Measurements from ENCODE around the gene CYP4F22. TPM values are rescaled to one million over a fixed set of nuclear protein-coding genes. Genes with fewer than 3 reads are reported as not detected.

The CYP4F22 gene
- total RNA-seq, 1 donor = not detected

- no peak overlapping the region for H3K4me3 ChIP-seq (ENCODE audit: low read depth, low read length)
- TF ChIP-seq, protein P1, sequence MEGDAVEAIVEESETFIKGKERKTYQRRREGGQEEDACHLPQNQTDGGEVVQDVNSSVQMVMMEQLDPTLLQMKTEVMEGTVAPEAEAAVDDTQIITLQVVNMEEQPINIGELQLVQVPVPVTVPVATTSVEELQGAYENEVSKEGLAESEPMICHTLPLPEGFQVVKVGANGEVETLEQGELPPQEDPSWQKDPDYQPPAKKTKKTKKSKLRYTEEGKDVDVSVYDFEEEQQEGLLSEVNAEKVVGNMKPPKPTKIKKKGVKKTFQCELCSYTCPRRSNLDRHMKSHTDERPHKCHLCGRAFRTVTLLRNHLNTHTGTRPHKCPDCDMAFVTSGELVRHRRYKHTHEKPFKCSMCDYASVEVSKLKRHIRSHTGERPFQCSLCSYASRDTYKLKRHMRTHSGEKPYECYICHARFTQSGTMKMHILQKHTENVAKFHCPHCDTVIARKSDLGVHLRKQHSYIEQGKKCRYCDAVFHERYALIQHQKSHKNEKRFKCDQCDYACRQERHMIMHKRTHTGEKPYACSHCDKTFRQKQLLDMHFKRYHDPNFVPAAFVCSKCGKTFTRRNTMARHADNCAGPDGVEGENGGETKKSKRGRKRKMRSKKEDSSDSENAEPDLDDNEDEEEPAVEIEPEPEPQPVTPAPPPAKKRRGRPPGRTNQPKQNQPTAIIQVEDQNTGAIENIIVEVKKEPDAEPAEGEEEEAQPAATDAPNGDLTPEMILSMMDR (IDR thresholded peaks at IDR 0.05; ENCODE audit: insufficient read depth, low read length) = no peak
- no peak for DNase-seq (ENCODE audit: low read depth)
These were observed 68.3 kb downstream of the CYP4F22 start for GRCh38 chr19:15576526-15577156.

DNA sequence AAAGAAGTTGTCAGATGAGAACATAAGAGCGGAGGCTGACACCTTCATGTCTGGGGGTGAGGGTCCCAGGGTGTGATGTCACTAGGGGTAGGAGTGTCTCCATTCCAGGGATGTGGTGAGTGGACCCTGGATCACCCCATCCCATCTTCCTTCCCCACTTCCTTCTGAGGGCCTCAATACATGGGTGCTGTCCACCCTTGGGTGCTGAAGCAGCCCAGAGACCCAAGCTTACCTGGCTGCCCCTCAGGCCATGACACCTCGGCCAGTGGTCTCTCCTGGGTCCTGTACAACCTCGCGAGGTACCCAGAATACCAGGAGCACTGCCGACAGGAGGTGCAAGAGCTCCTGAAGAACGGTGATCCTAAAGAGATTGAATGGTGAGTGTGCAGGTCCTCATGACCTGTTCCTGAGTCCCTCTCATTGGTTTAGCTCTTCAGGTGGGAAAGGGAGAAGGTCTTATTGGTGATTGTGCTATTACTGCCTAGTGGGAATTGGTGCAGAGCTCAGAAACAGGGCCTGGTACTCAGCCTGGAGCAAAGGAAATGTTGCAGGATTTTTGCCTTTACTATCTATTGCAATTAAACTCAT is 69.0 kb downstream of the CYP4F22 start:
- DNase-seq (ENCODE audit: low read depth) = no peak
- H3K4me3 ChIP-seq (ENCODE audit: low read depth, low read length) = no peak overlapping the region
- TF ChIP-seq, protein P1 (IDR thresholded peaks at IDR 0.05; ENCODE audit: insufficient read depth, low read length) = no peak

DNA sequence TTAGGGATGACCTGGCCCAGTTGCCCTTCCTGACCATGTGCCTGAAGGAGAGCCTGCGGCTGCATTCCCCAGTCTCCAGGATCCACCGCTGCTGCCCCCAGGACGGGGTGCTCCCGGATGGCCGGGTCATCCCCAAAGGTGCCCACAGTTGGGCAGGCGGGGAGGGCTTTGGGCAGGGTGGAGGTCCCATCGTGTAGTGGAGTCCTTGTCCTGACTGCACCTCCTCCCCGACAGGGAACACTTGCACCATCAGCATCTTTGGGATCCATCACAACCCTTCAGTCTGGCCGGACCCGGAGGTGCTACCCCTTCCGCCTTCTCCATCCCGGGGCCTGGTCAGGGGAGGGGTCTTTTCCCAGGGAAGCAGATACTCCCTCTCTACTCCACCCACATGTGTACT is 75.0 kb downstream of the CYP4F22 start:
- no peak overlapping the region for H3K4me3 ChIP-seq (ENCODE audit: low read depth, low read length)
- DNase-seq (ENCODE audit: low read depth) = no peak
- TF ChIP-seq, protein P1 (IDR thresholded peaks at IDR 0.05; ENCODE audit: insufficient read depth, low read length) = no peak

GRCh38 chr19:15584095-15584494 is 75.8 kb downstream of the CYP4F22 start:
- TF ChIP-seq, protein P1 (IDR thresholded peaks at IDR 0.05; ENCODE audit: insufficient read depth, low read length) = no peak
- DNase-seq (ENCODE audit: low read depth) = no peak
- H3K4me3 ChIP-seq (ENCODE audit: low read depth, low read length) = no peak overlapping the region

DNA sequence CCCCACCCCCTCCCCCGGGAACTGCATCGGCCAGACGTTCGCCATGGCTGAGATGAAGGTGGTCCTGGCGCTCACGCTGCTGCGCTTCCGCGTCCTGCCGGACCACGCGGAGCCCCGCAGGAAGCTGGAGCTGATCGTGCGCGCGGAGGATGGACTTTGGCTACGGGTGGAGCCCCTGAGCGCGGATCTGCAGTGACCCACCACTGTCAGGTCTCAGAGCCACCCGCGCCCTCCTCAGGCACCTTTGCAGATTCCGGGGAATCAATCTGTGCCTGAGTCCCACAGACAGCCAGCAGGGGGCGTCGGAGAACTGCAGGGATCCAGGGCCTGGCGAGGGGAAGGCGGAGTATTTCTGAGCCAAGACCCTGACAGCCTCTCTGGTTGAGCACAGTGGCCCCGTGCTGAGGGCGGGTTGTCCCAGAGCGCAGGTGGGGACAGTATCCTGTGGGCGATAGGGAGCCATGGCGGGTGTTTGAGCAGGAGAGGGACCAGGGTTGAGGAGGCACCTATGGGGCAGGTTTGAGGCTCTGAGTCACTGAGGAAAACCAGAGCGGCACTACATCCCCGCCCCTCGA is 76.3 kb downstream of the CYP4F22 start:
- peak; percentile 54 for DNase-seq (ENCODE audit: low read depth)
- peak overlapping the region; percentile 35 for H3K4me3 ChIP-seq (ENCODE audit: low read depth, low read length)
- TF ChIP-seq, protein P1 (IDR thresholded peaks at IDR 0.05; ENCODE audit: insufficient read depth, low read length) = peak; percentile 91

GRCh38 chr19:15587663-15588062 is 79.3 kb downstream of the CYP4F22 start:
- H3K4me3 ChIP-seq (ENCODE audit: low read depth, low read length) = no peak overlapping the region
- TF ChIP-seq, protein P1 (IDR thresholded peaks at IDR 0.05; ENCODE audit: insufficient read depth, low read length) = no peak
- no peak for DNase-seq (ENCODE audit: low read depth)
